Stimulated activated CD4-positive, alpha-beta T cell treated with anti-CD3 and anti-CD28 coated beads, Interleukin-2, amount 100 ng/mL, for 4 hours (primary cell): Measurements from ENCODE around the gene RIMBP2.

Source experiments
- DNase-seq: peaks from one replicate; pipeline ENCODE4 v3.0.0-alpha.2; 2020; ENCODE audit warnings: low read depth

RIMBP2 gene

DNA sequence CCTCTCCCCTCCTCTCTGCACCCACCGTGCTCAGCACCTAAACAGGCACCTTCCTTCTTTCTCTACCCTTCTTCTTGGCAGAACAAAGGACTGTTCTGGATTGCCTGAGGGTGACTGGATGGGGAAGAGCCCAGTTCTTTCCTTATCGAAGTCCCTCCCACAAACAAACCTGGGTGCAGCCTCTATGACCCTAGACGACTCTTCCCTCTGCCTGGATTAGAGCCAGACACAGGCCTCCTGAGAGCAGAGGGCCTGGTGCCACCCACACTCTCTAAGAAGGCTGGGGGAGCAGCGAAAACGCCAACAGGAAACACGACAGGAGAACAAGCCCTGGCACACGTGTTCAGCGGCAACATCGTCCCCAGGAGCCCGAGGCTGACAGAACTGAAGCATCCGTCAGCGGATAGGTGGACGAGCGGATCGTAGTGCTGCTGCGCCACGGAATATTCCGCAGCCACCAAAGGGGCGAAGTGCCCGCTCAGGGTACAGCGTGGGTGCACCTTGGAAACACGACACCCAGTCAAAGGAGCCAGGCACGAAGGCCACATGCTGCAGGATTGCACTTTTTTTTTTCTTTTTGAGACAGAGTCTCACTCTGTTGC lies 38.0 kb downstream of the RIMBP2 start:
- no peak for DNase-seq

DNA sequence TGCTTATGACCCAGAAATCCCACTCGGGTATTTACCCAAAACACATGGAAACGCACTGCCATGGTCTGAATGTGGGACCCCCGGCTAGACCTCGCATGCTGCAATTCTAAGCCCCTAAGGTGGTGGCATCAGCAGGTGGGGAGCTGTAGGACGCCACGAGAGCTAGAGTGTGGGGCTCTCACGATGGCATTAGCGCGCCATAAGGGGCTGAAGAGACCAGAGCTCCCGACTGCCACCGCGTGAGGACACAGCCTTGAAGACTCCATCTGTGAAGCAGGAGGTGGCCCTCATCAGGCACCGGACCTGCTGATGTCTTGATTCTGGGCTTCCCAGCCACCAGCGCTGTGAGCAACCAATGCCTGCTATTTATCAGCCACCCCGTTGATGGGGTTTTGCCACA lies 40.3 kb downstream of the RIMBP2 start:
- no peak for DNase-seq

DNA sequence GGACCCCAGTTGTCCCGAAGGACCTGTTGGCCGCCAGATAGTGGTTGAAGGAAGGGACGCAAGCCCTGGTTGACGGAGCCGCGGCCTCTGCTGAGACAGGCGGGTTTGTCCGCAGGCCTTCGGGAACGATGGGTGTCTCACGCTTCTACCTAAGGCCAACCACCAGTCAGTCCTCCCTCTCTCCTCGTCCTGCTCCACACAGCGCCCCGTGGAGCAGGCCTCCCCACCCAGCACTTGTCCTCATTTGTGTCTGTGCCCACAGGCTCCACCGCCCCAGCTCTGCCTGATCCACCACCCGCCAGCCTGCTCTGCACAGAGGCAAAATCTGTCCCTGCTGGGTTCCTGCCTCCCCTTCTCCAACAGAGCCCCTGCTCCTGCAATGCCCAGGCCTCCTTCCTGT lies 41.0 kb downstream of the RIMBP2 start:
- no peak for DNase-seq

DNA sequence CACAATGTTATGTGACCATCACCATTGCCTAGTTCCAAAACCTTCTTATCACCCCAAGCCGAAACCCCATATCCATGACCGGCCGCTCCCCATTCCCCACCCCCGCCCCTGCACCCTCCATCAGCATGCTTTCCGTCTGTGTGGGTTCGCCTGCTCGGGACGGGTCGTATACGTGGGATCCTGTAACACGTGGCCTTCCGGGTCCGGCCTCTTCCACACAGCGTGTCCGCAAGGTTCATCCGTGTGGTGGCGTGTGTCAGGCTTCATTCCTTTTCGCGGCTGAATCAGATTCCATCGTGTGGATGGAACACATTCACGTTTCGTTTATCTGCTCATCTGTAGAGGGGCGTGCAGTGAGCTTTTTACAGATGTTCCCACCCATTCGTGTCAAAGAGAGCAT lies 41.4 kb downstream of the RIMBP2 start:
- no peak for DNase-seq

DNA sequence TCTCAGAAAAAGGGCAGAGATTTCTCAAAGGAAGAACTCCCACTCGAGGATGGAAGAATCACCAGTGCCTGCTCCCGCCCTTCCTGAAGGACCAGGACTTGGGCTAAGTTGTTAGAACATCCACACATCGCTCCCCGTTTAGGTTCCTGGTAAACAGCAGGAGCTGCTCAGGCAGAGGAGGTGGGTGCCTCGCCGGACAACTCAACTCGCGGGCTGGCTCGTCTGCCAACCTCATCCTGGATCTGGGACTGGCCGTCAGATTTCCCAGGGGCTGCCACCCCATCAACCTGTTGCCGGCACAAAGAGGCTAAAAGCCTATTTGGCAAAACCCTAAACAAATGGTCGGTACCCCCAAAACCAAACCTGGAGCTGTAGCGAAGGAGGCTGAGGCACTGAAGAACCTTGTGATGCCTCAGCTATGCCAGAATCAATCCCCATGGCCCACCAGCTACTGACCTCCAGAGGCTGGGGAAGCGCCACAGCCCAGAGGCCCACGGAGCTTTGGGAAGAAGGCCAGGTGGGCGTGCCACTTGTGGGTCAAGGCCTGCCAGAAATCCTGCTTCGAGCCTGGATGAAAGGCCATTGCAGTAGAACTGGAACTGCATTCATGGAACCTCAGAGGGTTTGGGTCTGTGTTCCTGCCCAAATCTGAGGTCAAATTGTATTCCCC lies 42.9 kb downstream of the RIMBP2 start:
- DNase-seq: no peak

DNA sequence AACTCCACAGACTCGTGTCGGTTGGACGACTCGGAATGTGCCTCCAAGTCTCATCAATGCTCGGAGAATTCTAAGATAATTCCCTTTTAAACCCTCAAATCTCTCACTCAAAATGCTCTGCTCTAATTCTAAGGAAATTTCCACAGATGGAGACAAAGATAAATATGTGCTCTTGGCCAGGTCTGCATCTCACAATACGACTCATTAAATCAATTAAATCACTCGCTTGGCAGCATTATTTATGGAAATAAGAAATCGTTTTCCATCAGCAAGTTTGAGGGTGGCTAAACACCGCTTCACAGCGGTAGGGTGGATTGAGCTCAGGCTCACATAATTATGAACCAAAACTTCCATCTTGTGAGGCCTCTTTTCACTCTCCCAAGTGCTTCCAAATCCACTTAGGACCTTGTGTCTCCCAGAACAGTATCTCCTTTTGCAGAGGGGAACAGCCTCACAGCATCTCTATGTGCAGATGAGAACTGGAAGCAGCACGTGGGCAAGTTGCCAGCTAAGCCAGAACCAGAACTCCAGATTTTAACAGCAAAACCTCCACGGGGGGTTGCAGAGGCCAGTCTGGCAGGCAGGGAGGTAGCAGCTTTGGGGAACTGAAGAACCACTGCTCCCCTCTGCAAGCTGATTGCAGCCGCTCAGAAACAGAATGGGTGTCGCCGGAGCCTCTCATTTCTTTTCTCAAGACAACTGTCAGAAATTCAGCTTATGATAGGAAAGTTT lies 43.8 kb downstream of the RIMBP2 start:
- no peak for DNase-seq

DNA sequence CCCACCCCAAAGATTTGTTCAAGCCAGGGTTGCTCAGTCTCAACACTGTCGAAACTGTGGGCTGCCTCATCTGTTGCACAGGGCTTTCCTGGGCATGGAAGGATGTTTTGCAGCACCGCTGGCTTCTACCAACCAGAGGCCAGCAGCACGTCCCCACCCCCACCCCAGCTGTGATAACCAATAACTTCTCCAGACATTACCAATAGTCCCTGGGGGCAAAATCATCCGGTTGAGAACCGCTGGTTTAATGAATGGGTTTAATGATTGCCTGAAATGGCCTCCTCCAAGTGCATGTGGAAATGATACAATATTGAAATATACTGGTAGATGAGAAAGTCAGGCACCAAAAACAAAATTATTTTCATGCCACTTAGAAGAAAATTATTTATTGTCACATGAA lies 44.5 kb downstream of the RIMBP2 start:
- DNase-seq: no peak

DNA sequence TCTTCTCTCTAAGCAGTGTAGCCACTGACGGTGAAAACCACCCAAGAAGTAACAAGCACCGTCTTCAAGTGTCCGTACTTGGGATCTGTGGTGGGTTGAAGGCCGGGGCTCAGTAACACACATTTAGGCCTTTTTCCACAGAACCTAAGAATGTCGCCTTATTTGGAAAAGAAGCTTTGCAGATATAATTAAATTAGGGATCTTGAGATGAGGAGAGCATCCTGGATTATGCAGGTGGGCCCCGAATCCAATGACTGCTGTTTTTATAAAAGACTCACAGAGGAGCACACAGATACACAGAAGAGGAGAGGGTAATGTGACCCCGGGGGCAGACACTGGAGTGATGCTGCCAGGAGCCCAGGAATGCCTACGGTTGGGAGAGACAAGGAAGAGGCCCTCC lies 46.3 kb downstream of the RIMBP2 start:
- DNase-seq: no peak

DNA sequence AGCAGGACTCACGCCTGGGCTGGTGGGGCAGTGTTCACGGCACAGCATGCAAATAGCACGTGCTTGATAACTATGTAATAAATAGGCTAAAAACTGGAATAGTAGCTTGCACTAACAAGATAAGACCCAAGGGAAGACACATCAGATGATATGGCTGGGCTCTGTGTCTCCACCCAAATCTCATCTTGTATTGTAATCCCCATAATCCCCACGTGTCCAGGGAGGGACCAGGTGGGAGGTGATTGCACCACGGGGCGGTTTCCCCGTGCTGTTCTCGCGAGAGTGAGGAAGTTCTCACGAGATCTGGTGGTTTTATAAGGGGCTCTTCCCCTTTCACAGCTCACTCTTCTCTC lies 46.9 kb downstream of the RIMBP2 start:
- DNase-seq: no peak

DNA sequence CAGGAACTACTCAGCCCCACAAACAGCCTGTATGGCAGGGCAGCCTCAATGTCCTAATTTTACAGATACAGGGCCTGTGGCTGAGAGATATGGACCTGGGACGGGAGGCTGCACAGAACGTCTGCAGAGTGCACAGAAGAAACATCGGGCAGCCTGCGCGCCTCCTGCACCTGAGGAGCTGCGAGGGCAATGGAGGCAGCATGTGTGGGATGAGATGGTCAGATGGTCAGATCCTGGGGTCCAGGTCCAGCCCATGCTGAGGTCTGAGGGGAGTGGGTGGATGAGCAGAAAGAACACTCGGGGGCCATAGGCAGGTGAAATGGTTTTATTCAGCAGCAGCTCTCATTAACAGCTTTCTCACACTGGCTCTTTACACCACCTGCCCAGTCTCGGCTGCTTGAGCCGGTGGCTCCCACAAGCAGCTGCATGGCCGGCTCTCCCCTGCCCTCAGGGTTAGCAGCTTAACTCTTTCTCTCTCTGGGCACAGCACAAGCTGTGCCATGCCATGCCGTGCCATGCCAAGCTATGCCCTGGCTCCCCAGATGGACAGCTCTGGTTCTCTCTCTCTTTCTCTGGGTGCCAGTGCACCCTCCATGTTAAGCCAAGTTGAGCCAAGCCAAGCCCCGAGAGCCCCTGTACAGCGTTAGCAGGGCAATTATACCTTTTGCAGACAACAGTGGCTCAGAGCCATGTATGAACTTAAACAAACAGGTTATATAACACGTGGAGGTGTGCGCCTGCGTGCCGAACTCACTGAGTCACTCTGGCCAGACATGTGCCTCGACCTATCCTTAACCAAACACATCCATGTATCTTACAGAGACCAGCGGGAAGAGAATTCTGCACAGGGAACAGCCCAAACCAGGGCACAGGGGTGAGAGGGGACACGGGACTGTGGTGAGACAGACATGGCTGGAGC lies 47.6 kb downstream of the RIMBP2 start:
- DNase-seq: no peak

DNA sequence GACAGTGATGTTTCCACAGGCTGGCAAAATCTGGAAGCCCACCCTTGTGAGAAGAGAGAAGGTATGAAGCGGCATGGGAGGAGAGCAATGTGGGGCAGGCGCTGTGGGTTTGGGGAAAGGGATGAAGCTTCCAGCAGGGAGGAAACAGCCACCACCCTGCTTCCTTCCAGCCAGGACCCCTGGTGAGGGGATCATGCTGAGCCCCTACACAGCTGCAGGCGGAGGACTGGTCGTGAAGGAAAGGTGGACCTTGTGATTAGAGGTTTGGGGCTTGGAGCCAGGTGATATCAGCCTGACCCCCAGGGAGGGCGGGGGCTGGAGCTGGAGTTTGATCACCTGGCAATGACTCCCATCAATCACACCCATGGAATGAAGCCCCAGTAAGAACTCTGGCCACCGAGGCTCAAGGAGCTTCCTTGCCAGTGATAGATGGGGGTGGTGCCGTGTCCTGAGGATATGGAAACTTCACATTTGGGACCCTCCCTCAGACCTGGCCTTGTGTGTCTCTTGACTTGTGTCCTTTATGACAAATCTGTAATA lies 48.6 kb downstream of the RIMBP2 start:
- DNase-seq: no peak

DNA sequence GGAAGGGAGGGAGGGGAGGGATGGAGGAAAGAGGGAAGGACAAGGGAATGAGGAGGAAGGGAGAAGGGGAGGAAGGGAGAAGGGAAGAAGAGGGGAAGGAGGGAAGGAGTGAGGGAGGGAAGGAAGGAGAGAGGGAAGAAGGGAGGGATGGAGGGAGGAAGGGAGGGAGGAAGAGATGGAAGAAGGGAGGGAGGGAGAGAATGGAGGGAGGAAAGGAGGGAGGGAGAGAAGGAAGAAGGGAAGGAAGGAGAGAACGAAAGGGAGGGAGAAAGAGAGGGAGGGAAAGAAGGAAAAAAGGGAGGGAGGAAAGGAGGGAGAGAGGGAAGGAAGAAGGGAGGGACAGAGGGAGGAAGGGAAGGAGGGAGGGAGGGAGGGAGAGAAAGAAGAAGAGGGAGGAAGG lies 49.5 kb downstream of the RIMBP2 start:
- DNase-seq: no peak

DNA sequence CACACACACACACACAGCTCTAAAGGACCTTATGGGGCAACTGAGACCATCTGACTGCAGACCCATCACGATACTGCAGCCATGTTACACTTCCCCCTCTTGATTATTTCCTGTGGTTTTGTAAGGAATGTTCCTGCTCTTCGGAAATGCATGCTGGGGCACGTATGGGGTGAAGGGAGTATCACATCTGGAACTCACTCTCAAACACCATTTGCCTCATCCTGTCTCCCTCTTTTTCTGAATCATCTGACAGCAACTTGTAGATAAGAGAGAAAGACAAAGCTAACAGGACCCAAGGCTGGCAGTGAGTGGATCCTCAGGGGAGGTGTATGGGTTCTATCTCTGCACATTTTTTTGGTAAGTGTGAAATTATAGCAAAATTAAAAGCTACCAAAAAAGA lies 50.3 kb downstream of the RIMBP2 start:
- DNase-seq: no peak

DNA sequence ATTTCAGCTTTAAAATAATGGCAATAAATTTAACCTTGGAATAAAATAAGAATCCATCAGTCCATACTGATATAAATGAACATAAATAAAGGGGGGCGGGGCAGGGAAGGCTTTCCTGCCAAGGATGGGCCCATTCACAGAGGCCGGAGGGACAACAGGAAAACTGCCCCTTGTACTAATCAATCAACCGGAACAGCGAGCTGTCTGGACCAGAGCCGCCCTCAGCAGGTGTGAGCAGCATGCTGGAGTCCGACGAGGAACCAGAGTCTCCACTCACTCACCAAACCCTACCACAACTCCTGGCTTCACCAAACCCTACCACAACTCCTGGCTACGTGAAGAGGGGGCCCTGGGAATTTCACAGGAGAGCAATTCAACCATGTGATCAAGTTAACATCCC lies 51.3 kb downstream of the RIMBP2 start:
- DNase-seq: no peak

DNA sequence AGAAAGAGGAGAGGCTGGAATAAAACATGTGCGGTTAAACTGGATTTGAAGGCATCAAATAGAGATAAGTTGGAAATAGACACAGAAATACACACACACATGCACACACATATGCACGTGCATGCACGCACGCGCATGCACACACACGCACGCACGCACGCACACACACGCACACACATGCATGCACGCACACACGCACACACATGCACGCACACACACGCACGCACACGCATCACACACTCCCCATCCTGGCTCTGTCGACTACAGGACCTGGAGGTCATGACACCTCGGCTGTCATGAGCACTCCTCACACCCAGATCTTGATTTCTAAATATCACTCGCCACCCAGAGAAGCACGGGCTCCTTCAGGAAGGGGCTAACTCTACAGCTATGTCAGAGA lies 51.8 kb downstream of the RIMBP2 start:
- no peak for DNase-seq

DNA sequence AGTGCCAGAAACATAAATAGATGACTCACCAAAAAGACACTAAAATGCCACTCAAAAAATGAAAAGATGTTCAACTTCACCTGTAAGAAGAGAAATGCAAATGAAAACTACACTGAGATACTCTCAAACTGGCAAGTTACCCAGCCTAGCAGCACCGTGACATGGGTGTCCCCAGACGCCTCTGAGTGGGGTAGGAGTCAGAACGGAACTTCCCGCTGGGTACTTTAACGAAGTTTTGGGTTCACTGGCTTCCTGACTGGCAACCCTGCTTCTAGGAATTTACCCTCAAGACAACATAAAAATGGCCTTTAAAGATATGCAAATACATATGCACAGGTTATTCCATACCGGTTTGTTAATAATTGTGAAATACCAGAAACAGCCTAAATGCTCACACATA lies 52.6 kb downstream of the RIMBP2 start:
- DNase-seq: no peak

DNA sequence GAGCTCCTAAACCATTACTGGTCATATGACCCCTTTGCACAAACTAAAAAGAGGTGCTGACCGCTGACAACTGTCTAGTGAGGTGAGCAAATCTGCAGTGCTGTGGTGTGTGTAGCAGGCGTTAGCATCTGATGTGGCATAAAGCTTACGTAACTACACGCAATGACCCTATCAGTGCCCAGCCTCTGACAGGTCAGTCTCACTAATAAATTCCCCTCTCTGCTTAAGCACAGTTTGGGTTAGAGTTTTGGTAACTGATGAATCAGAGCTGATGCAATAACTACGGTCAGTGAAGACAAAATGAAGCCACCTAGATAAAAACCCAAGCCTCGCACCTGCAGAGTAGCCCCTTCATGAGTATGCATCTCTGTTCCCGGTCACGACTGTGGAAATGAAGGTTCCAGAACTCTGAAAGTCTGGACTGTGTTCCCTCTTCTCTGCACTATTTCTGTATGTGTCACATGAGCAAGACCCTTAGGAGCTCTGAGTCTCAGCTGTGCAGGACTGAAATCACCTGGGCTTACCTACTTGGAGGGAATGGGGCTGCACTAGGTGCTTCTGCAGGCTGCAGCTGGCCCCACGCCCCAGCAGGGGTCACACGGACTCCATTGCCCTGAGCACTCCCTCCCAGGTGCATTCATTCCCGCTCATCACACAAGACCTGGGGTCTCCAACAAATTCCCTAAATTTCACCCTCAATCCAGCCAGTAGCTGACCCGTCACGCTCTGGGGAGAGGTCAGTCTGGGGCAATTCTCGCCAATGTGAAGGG lies 54.4 kb downstream of the RIMBP2 start:
- DNase-seq: no peak

DNA sequence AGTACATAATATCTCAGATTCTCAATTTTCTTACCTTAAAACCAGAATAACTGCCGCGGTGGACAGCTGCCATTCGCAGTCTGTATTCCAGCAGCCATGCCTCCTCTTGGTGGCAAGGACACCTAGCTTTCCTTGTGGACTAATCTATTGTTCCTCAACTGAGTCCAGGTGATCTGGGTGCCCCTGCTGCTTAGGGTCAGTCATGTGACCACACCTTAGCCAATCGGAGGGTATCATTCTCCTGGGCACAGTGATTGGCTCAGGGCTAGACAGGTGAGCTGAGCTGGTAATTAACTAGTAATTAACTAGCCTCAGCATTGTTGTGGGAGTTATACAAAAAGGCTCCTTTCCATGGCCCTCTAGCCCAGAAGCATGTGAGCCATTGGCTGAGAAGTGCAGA lies 55.0 kb downstream of the RIMBP2 start:
- no peak for DNase-seq

DNA sequence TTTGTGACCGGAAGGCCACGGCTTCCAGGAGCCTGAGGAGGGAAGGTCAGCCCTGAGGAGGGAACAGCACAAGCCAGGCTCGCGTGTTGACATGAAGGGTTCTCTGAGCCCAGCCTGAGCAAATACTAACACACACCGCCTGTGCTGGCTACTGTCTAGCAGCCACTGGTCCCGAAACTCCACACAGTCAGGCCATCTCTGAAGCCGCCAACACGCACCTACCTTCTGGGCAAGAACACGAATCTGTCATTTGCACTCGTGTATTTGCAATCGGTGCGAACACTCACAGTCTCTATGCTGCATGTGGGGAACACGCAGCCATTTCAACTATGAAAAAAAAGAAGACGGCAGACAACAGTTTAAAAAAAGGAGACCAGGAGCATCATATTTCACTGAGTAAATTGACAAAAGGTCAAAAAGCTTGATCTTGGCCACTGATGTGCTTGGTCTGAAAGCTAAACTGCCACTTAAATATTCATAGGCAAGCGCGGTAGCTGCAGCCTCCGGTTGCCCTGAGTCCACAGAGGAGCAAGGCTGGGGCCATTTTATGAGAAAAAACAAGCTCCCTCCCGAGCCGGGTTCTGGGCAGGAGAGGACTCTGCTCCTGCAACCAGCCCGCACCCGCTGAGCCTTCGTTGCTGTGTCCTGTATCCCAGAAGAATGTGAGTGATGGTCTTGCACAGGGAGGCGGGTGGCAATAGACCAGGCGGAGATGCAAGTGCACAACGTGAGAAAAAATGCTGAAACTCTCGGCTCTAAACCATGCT lies 57.8 kb downstream of the RIMBP2 start:
- DNase-seq: no peak

DNA sequence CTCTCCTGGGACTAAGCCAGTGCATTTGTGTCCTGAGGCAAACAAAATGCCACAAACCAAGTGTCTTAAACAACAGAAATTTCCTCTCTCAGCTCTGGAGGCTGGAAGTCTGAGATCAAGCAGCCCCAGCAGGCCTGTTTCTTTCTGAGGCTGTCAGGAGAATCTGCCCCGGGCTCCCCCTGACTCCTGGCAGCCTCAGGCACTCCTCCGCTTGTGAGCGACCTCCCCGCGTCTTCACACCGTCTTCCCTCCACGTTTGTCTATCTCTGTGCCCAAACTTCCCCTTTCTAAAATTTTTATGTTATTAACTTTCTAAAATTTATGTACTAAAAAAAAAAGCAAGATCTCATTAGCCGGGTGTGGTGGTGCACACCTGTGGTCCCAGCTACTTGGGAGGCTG lies 59.7 kb downstream of the RIMBP2 start:
- no peak for DNase-seq

DNA sequence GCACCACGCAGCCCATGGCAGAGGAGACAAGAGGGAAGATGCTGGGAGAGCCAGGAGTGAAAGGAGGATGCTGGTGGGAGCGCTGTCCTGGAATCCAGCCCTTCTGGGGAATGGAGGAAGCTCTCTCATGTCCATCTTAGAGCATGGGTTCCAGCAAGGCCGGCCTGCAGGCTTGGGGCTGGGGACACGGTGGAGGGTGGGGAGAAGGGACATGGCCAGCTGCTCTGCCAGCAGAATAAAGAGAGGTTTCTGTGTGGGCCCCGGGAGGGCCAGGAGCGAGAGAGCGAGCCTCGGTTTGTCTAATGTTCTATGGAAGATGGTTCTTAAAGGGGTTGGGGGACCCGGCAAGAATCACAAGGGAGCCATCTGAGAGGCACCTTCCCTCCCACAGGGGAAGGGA lies 60.2 kb downstream of the RIMBP2 start:
- no peak for DNase-seq
